ENCODE data around the gene SLC35F1. TPM values are rescaled to one million over a fixed set of nuclear protein-coding genes. Genes with fewer than 3 reads are reported as not detected.

SLC35F1 gene
- polyA plus RNA-seq, 2 of the 4 experiments (the other 2 are of a cell fraction) = 0.01 TPM; not detected in 1

- TF ChIP-seq FOSB (CRISPR knock-in tag; IDR thresholded peaks at IDR 0.05) (no peak), HOXA7 (CRISPR knock-in tag; IDR thresholded peaks at IDR 0.05) (no peak)
- peak overlapping the region; percentile 58; the same call in 2 of the 3 replicates for H3K4me3 ChIP-seq
- peak overlapping the region; percentile 98 for H3K4me2 ChIP-seq
- 0 out of 3 replicates have a peak, but pooled peaks cover 3% of the 10 kb centered on the region for H3K4me1 ChIP-seq
- no peak for FAIRE-seq
- ChIA-PET POLR2A (no interaction called here), CTCF (no interaction called here)
- ATAC-seq = no peak
- DNase-seq (ENCODE audit: low read depth in 1 of 2, low spot score in 1 of 2) = no peak
- WGBS (ENCODE audit: missing lambda C conversion rate) = 36% methylated on average over 25 of the region's 45 CpGs
- no peaks in the 10 kb centered on the region for H3K9me3 ChIP-seq
- H3K27ac ChIP-seq = no peak overlapping the region
These were observed 1.4 kb downstream of the SLC35F1 start for GRCh38 chr6:117908246-117909068.

- H3K9me3 ChIP-seq = no peaks in the 10 kb centered on the region
- ATAC-seq = no peak
- 45% methylated on average over 5 of the region's 5 CpGs for WGBS (ENCODE audit: missing lambda C conversion rate)
- no peak overlapping the region for H3K27ac ChIP-seq
- CTCF ChIA-PET = no interaction called here
- H3K4me3 ChIP-seq = no peak overlapping the region
- no peak for DNase-seq (ENCODE audit: low read depth in 1 of 2, low spot score in 1 of 2)
- no peak overlapping the region for H3K4me2 ChIP-seq
- 0 out of 3 replicates have a peak, but pooled peaks cover 3% of the 10 kb centered on the region for H3K4me1 ChIP-seq
- POLR2A ChIA-PET = no interaction called here
- no peak for TF ChIP-seq CEBPB (IDR thresholded peaks at IDR 0.05)
- TF ChIP-seq REST (IDR thresholded peaks at IDR 0.05) = no peak
- no peak for FAIRE-seq
These were observed 2.6 kb downstream of the SLC35F1 start for GRCh38 chr6:117909638-117910037.

GRCh38 chr6:117910549-117910948, 3.5 kb downstream of the SLC35F1 start:
- H3K4me2 ChIP-seq = no peak overlapping the region
- no peak overlapping the region for H3K4me3 ChIP-seq
- WGBS (ENCODE audit: missing lambda C conversion rate) = 21% methylated on average over 4 of the region's 4 CpGs
- H3K4me1 ChIP-seq = 0 out of 3 replicates have a peak, but pooled peaks cover 3% of the 10 kb centered on the region
- H3K27ac ChIP-seq = no peak overlapping the region
- ChIA-PET POLR2A (no interaction called here), CTCF (no interaction called here)
- DNase-seq (ENCODE audit: low read depth in 1 of 2, low spot score in 1 of 2) (no peak), ATAC-seq (no peak), FAIRE-seq (no peak)
- no peaks in the 10 kb centered on the region for H3K9me3 ChIP-seq
- no peak for TF ChIP-seq SMC3 (IDR thresholded peaks at IDR 0.05)
- TF ChIP-seq GATA3 (IDR thresholded peaks at IDR 0.05; ENCODE audit: borderline replicate concordance) = no peak
- TF ChIP-seq CTCF (IDR thresholded peaks at IDR 0.05) = no peak
- TF ChIP-seq EHMT2 (IDR thresholded peaks at IDR 0.05; ENCODE audit: low read depth) = no peak
- TF ChIP-seq E2F6 (IDR thresholded peaks at IDR 0.05; ENCODE audit: borderline replicate concordance, low read depth) = no peak
- no peak for TF ChIP-seq CHD2 (IDR thresholded peaks at IDR 0.05; ENCODE audit: low read length, partially characterized antibody)
- TF ChIP-seq HDAC2 (IDR thresholded peaks at IDR 0.05) = no peak
- no peak for TF ChIP-seq RFX5 (IDR thresholded peaks at IDR 0.05)
- TF ChIP-seq FOXS1 (CRISPR knock-in tag; IDR thresholded peaks at IDR 0.05) = no peak
- TF ChIP-seq ZSCAN20 (CRISPR knock-in tag; IDR thresholded peaks at IDR 0.05) = no peak
- TF ChIP-seq CEBPB (IDR thresholded peaks at IDR 0.05) = no peak
- TF ChIP-seq FOSB (CRISPR knock-in tag; IDR thresholded peaks at IDR 0.05) = no peak
- no peak for TF ChIP-seq RAD21 (conservative IDR thresholded peaks at IDR 0.05 in 1 of 2, IDR thresholded peaks at IDR 0.05 in 1 of 2)
- no peak for TF ChIP-seq HOXB13 (CRISPR knock-in tag; IDR thresholded peaks at IDR 0.05; ENCODE audit: low read depth)
- no peak for TF ChIP-seq REST (IDR thresholded peaks at IDR 0.05)
